Stimulated activated CD4-positive, alpha-beta T cell treated with anti-CD3 and anti-CD28 coated beads, TNF-alpha, amount 100 ng/mL, for 4 hours (primary cell): Measurements from ENCODE around the gene TOX3.

Experiments
- DNase-seq, 3 experiments: peaks; one replicate each; pipeline ENCODE4 v3.0.0-alpha.2; 2020; ENCODE audit warnings: low read depth in 3 of 3

TOX3 gene

DNA sequence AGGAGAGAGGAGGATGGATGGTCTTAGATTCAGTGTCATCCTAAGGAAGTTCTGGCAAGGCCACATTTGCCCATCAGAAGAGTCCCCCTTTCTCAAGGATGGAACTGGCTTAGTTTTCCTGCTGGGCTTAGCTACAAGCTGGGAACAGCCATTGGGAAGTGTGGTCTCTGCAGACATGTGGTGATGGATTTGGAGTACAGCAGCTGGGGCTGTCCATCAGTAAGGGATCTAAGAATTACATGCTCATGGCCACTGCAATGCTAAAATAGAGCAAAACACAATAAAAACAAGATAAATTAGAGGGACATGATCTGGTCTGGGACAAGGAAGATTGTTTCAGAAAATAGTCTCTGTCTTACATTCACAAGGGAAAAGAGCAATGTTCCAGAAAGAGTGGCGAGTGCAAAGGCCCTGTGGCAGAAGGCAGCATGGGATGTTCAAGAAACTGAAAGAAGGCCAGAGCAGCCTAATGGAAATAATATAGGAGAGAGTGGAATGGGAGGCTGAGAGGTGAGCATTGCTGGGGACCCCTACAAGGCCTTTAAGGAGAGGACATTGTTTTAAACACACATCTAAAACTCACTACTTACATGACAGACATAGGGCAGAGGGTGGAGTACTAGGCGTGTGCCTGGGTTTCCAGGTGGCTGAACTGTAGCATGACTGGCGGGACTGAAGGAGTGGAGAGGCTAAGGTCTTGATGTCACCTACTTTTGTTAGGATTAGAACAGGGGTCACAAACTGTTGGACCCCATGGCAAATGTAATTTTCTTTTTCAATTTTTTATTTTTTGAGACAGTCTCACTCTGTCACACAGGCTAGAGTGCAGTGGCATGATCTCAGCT, 17.0 kb upstream of the TOX3 start:
- no peak for DNase-seq

DNA sequence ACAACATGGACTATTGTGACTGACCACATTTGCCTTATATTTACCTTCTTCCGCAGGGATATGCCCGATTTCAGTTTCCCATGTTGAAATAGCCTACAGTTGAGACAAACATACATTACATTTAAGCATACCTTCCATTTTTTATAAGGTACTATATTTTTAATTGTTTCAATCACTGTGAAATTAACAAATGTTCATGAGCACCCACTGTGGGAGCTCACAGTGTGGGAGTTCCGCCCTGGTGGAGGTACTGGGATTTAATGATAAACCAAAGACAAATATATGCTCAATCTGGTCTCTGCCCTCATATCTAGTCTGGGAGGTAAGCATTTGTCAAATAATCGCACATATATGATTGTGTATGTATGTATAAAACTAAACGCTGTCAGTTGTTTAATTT, 15.8 kb upstream of the TOX3 start:
- no peak for DNase-seq

DNA sequence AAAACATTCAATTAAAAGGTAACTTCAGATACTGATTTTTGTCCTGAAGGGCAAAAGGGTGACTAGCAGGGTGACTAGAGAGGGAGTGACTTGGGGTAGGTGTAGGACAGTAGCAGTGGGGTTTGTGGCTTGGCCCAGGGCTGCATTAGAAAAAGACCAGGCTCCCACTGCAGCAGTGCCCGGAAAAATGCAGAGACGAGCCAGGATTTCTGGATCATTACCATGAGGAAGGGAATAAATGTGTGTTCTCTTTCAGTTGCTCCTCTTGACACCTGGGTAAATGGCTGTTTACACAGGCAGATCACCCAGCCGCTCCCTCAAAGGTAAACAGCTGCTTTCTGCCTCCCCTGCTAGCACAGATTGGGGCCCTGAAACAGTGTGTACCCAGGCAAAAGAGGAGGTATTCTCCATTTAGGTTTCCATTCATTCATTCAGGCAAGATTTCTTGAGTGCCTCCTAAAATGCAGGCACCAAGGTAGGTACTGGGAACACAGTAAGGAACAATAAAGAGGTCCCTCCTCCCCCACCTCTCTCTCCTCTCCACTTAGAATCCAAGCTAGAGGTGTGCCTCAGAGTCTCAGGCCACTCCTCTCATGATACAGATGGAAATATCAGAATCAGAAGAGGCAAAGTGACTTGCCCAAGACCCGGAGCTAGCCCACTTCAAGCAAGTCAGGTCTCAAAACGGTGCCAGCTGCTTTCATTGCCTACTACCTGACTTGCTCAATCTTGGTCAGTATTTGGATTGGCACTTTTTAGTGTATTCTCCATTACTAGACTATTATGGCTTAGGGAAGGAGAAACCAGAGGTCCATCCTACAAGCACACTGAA, 15.2 kb upstream of the TOX3 start:
- DNase-seq = no peak

DNA sequence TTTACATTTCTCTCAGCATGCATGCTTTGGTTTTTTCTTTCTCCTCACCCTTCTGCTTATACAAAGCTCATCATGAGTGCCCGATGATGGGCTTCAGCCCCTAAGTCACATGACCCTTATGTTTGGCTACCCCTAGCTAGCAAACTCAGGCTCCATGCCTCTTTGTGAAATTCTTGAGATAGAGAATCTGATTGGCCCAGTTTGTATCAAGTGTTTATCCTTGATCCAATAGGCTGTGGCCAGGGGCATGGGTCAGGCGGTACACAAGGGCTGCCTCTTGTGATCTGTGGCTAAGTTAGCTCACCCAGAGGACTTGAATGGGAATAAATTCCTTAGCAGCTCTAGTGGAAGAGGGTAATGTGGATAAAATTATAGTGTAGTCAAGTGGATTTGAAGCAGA, 11.5 kb upstream of the TOX3 start:
- DNase-seq = no peak

DNA sequence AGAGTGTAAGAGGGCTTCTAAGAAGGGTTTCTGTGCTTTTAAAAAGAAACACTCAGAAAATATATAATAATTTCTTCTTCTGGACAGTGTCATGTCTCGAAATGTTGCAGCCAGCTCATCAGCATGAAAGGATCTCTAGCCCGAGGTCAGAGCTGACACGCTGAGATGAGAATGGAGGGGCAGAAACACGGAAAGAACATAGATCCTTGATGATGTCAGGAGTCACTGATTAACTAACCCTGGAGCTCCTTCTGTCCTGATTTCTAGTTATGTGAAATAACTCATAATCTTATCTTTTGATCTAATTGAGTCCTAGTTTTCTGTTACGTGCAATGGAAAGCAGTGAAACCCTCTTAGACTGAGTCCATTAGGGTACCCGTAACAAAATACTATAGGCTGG, 10.3 kb upstream of the TOX3 start:
- no peak for DNase-seq

DNA sequence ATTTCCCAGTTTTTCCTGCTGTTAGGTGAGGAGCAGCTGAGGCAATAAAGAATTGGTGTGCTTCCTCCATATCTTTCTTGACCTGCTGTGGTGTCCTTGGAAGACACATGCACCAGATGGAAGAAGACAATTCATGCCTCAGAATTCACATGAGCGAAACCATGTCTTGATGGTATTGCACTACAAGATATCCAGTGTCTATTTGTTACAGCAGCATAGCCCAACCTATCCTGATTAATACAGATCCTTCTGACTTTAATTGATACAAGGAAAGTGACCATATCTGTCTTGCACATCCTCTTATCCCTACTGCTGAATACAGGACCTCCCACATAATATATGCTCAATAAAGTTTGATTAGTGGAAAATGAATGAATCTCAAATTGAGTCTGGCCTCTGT, 9.1 kb upstream of the TOX3 start:
- DNase-seq = no peak

DNA sequence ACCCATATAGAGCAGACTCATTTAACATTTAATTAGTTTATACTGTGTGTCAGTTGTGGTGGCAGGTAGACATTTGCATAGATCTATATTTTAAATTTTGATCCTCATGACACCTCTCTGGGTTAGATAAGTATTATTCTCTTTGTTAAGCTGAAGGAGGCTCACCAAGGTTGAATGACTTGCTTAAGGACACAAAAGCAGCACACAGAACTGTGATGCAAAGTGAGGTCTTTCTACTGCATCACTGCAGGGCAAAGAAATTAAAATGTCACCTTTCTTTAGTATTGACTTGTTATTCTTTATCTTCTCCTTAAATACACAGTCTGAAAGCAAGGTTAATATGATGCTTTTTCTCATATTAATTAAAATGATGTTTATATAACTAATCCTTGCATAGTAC, 8.6 kb upstream of the TOX3 start:
- DNase-seq = no peak

DNA sequence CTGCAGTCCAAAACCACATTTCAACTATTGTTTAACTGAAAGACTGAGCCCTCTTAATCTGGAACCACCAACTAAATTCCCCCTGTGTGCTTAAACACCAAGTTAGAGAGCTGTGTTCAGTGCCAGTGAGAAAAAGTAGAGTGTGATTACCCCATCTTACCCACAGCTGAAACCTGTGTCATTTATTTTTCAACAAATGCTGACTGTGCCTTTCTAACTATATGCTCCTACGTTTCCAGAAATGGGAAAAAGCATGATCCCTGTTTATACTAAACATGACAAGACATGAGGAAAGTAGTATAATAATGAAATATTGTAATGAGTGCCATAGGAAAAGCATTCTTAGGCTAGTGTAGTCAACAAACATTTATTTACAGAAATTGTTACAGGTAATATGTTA, 7.4 kb upstream of the TOX3 start:
- no peak for DNase-seq

DNA sequence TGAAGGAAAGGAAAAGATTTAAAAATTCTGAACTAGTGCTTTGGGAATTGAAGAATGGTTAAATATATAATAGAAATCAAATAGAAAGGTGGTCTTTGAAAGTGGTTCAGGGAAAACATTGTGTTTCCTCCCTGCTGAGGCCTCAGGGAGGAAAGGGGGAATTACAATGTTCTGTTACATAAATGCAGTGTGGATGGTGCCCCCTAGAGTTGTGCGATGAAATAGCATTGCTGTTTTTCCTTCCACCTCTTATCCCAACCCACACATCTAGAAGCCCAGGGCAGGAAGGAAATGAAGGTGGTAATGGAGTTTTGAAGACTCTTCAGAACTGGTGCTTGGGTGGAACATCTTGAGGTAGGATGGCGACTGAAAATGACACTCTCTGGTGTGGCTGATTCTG, 6.4 kb upstream of the TOX3 start:
- no peak for DNase-seq

DNA sequence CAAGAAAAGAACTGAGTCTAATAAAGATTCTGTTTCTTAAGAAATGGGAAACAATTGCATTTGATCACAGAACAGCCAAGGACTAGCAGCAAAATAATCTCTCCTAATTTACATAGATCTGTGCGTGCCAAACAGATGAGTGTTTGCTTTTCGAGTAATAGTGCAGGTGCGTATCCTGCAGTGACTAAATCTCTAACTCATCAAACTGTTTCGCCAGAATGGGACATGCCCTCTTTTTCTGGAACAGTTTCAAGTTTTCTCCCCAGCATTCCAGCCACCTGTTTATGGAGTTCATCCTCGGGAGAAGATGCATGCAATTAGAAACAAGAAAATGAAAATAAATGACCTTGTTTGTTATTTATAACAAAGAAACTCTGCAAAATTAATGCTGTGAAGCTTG, 5.7 kb upstream of the TOX3 start:
- DNase-seq = no peak

DNA sequence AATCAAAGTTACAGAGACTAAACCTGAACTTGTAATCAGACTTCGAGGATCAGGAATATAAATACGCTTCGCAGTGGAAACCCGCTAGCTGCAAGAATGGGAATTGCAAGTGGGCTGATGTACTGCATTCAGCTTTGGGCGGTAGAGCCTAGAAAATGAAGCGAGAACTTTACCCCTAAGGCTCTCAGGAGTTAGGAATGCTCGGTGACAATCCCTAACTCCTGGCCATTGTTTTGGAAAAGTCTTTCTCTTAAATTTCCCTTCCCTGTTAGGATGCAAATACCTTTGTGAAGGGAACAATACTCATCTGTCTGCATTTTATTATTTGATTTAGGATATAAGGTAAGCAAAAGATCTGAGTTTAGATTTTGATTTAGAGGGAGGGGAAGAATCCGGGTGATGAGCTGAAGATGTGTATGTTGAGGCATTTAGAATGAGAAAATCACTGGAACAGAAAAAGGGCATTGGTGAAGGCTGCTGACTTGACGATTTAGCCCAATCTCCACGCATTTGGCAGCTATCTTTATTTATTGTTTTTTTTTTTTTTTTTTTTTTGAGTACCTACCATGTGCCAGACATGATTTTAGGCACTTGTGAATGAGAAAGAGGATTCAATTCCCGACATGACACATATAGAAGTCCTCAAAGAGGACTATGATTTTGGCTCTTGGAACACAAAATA, 2.2 kb upstream of the TOX3 start:
- DNase-seq = no peak

DNA sequence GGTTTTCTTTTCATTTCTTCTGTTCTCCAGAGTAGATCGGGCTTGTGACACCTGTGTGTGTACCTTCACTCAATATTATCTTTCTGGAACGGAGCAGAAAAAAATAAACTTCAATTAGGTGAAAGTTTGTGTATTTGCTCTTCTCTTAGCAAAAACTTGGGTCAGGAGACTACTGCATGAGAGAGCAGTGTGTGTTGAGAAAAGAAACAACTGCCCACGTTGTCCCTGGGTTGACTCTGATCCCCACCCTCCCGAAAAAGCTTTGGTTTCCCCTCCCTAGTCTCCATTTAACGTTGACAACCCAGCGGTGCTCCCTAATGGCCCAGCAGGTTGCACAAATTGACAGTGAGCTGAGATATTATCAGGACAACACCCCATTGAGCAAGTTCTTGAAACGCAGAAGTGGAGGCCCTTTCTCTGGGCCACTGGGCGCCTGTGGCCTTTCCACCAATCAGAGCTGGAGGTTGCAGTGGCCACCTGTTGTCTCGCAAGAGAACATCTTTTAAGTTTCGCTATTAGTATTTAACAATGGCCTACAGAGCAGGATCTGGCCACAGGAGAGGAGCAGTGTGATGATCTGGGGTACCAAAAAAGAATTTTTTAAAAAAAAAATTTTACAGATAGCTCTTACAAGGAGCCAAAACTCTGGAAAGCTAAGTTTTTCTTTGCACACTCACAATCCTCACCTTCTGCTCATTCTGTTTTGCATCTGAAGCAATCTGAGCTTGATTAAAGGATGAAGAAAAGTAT, 1.5 kb upstream of the TOX3 start:
- DNase-seq = no peak

DNA sequence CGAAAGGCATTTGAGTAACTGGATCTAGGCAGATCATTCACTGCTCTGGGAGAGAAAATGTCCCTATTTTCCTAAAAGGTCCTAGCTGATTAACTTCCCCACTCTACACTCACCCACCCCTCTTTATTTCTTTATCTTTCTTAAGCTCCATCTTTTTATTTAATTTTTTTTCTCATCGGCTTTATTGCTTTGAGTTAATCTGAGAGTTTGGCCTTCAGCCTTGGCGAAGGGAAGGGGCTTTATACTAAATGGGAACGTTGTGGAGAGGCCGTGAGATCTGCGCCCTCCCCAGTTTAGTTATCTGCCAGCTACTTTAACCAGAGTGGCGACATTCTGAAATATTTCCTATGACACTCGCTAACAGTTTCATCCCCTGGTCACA, 882 bp upstream of the TOX3 start:
- no peak for DNase-seq

DNA sequence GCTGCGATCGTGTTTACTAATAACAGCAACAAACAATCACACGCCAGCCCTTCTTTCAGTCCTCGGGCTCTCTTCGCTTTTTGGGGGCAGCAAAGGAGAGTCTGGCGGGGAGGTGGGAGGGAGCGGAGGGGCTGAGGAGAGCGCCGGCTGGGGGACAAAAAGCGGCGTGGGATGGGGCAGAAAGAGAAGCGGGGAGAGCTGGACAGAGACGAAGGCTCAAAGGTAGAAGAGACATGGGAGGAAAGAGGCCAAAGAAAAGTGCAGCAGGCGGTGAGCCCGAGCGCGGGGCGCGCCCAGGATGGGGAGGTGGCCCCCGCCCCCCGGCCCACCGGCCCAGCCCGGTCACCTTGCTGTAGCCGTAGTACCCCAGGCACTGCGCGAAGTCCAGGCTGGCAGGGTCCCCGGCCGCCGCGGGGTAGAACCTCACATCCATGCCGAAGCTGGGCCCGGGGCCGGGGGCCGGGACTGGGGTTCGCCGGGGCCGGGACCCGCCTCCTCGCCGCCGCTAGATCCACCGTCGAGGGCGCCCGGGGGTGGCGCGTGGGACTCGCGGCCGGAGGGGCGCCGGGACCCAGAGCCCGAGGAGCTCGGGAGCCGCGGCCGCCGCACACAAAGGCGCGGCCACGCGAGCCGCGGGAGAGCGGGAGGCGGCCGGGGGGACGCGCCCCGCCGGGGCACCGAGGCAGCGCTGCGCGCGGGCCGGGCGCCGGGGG, 496 bp downstream of the TOX3 start:
- no peak for DNase-seq

DNA sequence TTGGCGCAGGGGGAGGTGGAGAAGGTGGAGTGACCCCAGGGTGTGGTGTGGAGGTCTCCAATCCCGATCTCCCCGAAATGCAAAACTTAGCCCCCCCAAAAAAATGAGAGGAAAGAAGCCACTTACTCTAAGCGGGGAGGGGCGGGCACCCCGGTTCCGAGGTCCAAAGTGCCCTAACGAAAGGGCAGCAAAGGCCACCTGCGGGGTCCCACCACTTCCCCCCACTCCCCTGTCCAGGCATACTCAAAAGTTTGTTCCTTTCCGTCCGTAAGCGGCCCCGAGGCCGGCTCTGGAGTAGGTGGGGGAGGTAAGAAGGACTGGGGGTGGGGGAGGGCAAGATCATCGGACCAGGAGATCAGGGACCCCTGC, 1.1 kb downstream of the TOX3 start:
- no peak for DNase-seq

DNA sequence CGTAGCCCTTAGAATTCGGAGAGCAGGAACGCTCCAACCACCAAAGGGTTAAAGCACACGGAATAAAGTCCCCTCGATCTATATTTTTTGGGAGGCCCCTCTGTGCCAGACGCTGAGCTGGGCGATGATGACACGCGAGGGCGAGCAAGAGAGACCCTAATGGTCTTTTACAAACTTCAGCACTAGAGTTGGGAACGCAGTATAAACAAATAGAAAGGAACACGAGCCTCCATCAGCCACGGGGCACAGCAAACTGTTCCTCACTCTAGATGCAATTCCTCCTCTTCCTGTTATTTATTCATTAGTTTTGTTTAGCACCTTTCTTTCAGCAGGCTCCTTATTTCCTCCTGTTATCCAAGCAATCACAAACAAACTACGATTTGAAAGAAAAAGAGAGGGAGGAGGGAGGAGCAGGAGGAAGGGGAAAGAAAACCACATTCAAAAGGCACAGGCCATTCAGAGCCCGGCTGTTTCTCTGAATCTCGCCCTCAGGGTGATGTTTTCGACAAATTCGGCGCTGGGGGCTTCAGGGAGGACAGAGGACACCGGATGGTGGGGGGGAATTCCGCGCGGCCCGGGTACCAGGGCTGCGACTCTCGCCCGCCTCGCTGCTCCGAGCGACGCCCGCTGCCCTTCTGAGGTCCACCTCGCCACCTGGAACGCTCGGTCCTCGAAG, 1.6 kb downstream of the TOX3 start:
- DNase-seq = no peak

DNA sequence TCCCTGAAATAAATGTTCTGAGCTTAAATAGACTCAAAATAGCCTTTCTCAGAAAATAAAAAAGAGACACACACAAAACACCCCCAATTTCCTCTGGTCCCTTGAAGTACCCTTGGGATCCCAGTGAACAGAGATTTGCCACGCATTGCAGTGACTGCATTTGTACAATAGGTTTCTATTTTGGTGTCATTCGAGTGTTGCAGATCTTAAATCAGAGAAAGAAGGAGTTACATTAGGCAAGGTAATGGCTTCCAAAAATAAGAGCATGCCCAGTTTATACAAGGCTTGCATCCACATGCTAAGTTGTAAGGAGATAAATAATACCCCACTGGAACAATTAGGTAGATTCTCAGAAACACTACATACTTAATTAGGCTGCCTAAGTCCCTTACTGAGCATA, 2.2 kb downstream of the TOX3 start:
- no peak for DNase-seq

DNA sequence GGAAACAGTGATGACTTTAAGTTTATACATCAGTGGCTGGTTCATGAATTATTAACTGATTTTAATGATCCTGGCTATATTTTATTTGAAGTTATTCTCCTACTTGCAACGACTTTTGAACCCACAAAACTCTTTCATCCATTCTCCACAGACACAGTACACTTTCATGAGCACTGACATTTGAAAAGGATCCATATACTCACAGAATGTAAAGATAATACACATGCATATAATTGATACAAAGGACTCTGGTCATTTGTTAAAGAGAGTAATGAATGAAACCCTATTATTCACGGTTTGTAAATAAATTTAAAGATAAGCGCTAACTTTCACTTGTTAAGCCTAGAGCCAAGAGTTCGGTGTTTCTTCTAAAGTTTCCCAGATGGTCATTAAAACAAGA, 3.3 kb downstream of the TOX3 start:
- no peak for DNase-seq

DNA sequence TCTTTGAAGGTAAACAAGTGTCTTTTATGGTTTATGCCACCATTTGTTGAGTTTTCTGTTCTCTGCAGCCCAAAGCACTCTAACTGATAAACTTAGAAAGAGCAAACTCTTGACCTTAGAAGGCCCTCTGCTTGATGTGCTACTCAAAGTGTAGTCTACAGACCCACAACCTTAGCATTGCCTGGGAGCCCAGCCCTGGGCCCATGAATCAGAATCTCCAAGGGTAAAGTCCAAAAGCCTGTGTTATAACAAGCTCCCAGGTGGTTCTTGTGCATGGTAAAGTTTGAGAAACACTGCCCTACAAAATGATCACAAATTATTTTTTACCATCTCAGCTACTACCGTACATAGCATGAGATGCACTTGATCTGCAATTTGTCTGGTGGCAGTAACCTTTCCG, 6.0 kb downstream of the TOX3 start:
- no peak for DNase-seq

DNA sequence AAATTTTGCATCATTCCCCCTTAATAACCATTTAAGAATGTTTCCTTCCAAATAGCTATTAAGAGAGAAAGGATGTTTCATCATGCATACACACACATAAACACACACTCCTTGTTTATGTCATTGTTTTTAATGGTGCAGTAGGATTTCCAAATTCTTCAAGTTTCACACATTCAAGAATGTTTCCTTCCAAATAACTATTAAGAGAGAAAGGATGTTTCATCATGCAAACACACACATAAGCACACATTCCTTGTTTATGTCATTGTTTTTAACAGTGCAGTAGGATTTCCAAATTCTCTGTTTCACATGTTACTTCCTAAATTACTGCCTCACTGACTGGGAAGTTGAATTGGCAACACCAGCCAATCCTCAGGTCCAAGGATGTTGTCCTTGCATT, 7.8 kb downstream of the TOX3 start:
- no peak for DNase-seq

DNA sequence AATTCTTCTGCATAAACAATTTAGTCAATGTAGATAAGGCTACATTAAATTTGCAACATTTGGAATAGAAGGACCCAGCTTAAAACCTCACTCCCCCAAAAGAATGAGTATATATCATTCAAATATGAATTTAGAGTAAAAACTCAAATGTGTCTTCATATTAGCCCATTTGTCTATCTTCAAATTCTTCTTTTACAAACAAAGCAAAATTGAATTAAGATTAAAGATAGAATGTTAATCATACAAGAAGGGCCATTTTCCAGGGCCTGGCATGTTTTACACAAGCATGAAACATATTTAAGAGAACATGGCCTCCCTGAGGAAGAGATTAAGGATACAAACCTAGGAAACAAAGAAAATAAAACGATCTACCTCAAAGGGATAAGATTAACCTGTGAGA, 8.4 kb downstream of the TOX3 start:
- no peak for DNase-seq
